ENCODE results near the gene NRIP3. TPM values are rescaled to one million over a fixed set of nuclear protein-coding genes. Genes with fewer than 3 reads are reported as not detected.

Gene NRIP3
- total RNA-seq = 2.7 TPM

DNA sequence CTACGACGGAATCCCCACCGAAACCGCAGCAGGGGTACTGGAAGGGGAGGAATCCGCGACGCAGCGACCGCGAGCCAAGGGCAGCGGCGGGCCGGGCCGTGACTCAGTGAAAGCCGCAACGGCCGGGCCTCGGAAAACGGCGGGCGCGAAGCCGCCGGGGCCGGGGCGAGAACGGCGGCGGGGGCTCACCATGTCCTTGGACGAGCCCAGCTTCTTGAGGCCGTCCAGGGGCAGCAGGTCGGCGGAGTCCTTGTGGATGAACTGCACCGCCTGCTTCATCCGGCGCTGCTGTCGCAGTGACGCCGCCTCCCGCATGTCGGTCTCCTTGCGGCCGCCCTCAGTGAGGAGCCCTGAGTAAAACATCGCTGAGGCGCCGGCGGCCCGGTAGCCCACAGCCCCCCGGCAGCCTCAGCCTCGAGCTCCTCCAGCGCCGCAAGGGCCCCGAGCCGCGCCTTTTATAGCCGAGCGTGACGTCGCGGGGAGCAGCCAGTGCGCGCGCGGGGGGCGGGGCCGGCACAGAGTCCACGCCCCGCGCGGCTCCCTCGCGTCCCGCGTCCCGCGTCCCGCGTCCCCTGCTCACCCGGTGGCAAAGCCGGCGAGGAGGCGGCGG lies at the start of gene NRIP3:
TSS of gene NRIP3 (minus strand) at position 429 of the 610 bp plus-strand sequence. CDS start at position 363, 66 bp downstream.
- DNase-seq (ENCODE audit: low spot score) = peak; percentile 63

DNA sequence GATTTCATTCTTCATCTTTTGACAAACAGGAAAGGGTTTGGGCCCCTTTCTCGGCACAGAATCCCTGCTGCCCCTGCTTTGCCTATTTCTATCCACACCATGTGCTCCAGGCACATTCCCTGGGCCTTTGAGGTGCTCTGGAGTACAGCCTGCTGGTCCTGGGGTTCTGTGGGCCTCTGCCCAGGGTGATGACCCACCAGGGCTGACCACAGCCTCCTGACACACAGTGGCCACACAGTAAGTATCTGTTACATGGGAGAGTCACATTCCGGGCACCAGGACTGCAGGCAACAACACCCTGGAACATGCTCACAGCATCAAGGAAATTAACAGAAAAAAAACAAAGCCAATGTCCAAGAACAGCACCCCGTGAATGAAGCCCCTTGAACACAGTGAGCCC lies 48.5 kb upstream of the NRIP3 start:
- DNase-seq (ENCODE audit: low spot score) = no peak

DNA sequence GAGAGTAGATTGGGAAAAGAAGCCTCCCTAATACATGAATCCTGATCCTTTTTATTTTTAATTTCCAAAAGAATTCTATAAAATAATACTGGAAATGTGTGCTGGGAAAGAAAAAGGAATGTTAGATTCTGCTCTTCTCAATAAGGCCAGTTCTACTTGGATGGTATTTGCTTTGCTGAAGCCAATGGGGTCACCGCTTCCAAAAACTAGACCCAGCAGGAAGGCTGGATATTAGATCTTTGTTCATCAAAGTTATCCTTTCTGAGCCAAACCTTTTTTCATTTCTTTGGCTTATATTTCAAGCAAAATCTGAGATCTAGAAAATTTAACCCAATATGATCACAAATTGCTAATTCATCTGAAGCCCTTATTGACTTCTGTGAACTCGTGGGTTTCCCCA lies 46.2 kb upstream of the NRIP3 start:
- no peak for DNase-seq (ENCODE audit: low spot score)

DNA sequence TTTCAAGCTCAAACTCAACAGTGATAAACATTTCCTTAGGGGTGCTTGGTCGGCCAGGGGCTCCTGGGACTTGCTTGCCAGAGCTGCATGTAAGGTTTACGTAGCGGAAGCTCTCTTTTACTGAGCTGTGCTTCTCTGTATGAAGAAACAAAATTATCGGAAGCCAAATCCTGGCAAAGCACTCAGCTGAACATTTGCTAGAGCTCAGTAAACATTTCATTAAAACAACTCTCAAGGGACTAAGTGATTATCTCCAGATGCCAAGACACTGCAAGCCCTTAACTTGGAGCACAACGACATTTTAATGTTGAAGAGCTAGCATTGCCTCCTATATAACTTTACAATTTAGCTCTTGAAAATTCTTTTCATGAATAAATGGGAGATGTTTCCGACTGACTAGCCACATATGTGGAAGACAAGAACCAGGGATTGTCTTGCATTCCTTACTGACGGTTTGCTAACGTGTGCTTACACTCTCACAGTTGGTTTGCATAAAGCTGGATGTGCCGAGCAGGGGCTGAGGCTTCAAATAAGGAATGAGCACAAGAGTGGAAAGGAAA lies 44.2 kb upstream of the NRIP3 start:
- DNase-seq (ENCODE audit: low spot score) = peak; percentile 37

DNA sequence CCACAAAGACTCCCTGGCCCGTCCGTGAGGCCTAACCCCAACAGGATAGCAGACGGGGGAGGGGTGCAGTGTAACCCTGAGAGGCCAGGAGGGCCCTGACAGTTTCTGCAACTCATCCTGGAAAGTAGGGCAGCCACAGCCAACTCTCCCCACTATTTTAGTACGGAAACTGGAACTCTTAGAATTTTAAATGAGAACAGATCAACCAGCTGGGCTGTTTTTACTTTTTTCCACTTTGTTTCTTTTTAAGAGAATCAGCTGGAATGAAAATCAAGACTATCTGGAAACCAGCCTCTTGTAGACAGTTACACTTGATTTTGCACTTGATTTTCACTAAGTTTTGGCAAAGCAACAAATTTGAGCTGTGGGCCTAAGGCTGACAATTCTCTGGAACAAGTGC lies 42.7 kb upstream of the NRIP3 start:
- peak; percentile 23 for DNase-seq (ENCODE audit: low spot score)

DNA sequence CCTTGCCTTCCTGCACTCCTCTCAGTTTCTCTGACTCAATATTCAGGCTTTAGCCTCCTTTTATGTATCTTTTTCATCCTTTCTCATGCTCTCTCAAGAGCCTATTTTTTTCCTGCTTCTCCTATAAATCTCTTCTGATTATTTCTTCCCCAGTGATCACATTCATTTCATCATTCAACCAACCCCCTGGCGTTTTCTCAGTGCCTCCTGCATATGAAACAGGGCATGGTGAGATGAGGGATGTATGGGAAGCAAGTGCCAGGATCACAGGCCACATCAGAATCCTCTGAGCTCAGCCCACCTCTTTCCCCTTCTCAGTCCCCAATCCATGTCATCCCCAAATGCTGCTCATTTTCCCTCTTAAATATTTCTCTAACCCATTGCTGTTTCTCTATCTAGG lies 38.7 kb upstream of the NRIP3 start:
- DNase-seq (ENCODE audit: low spot score) = no peak

DNA sequence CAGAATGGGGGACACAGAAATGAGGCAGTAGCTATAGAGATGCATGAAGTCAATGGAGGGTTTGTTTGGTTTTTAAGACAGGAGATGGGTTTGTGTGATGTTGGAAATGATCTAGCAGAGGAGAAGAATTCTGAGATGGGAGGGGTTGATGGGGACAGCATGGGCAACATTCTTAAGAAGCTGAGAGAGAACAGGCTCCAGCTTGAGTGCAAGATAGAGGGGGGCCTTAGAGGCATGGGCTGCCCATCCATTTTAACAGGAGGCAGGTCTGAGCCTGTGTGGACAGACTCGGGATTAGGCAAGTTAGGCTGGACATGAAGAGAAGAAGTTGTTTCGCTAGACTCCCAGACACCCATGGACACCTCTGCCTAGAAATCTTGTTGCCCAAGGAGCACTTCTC lies 37.9 kb upstream of the NRIP3 start:
- DNase-seq (ENCODE audit: low spot score) = no peak

DNA sequence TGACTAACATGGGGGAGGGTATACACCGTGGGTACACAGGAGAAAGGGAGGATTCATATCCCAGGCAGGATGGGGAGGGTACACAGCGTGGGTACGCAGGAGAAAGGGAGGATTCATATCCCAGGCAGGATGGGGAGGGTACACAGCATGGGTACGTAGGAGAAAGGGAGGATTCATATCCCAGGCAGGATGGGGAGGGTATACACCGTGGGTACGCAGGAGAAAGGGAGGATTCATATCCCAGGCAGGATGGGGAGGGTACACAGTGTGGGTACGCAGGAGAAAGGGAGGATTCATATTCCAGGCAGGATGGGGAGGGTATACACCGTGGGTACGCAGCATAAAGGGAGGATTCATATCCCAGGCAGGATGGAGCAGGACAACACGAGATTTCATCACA lies 36.6 kb upstream of the NRIP3 start:
- DNase-seq (ENCODE audit: low spot score) = no peak

DNA sequence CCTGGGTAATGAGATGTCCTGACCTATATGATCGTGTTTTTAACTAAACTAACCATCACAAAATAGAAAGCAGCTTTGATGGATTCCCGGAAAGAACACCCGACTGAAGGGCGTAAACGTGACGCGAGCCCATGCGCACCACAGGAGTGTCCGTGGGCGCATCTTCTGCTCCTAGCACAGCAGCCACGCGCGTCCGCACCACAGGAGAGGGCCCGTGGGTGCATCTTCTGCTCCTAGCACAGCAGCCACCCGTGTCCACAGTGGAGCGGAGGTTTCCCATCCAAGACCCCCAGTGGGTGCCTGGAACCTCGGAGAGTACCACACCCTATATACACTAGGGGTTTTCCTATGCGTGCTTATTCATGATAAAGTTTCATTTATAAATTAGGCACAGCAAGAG lies 36.1 kb upstream of the NRIP3 start:
- DNase-seq (ENCODE audit: low spot score) = no peak

DNA sequence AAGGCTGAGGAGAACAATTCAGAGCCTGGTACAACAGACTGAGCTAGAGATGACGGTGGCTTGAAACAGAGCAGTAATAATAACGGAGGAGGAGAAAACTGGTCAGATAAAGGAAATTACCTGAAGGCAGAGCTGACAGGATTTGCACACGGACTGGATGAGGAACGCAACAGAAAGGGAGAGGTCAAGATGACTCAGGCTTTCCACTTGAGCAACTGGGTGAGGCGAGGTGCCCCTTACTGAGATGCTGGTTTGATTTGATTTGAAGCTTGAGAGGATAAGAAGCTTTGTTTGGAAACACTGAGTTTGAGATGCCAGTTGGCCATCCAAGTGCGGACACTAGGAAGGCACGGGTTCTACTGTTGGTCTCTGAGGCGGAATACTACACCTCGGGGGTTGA lies 35.4 kb upstream of the NRIP3 start:
- no peak for DNase-seq (ENCODE audit: low spot score)

DNA sequence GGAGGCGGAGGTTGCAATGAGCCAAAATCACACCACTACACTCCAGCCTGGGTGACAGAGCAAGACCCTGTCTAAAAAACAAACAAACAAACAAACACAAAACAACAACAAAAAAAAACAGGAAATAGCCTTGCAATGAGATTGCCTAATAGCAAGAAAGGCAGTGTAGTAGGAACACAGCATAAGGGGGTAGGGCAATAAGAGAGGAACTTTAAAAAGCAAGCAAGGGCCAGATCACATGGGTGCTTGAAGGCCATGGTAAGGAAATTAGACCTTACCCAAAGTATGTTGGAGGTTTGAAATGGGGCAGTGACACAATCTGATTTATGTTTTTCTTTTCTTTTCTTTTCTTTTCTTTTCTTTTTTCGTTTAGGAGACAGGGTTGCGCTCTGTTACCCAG lies 34.7 kb upstream of the NRIP3 start:
- DNase-seq (ENCODE audit: low spot score) = no peak

DNA sequence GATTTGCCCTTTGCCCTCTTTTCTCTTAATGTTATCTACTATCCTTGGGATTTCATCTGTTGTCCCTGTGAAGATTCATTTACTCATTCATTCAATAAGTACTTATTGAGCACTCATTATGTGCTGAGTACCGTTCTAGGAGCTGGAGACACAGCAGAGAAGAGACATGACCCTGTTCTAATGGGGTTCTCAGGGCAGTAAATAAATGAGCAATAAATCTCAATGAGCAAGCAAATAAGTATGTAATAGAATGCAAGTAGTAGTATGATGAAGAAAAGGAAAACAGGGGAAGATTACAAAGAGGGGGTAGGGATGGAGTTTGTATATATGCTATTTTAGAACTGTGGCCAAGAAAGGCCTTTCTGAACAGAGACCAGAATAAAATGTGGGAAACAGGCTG lies 34.2 kb upstream of the NRIP3 start:
- no peak for DNase-seq (ENCODE audit: low spot score)

DNA sequence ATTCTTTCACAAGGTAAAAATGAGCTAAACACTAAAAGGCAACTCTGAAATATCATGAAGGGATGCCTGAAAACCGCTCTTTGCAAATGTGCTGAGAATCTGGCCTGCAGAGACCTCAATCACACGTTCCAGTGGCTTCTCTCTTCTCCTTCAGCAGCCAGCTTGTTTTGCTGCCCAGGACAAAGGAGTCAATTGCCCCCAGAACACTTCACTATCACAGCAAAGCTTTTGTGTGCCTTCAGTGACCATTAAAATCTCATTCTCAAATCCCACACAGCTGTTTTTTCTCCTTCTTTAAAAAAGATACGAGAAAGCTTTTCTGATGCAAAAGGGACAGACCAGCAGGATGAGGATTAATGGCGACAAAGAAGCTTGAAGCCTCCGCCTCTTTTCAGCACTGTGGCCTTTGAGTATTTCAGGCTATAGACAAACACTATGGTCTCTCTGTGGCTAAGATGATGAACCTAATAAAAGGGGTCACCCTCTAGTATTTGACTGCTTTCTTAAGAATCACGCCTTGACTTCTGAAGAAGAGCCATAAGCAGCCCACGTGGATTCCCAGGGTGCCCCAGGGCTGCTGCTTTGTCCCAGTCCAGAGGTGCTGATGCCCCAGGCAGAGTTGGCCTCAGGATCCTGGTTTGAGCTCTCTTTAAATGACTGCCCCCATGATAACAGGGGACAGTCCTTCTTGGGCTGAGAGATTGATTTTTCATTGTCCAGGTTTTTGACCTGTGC lies 33.4 kb upstream of the NRIP3 start:
- DNase-seq (ENCODE audit: low spot score) = no peak

DNA sequence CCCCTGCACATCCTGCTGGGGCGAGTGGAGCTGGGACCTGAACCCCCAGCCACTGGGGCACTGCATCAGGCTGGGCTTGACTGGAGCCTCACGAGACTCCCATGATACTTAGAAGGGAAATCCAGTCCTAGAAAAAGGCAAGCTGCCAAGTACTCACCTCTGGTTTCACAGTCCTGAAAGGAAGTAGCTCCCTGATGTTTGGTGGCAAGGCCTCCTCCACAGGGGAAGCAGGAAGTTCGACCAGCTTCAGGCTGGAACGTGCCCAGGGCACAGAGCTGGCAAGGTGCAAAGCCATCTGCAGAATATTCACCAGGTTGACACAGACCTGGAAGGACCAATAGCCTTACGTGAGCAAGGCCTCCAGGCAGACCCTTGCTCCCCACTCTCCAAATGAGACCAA lies 26.8 kb upstream of the NRIP3 start:
- no peak for DNase-seq (ENCODE audit: low spot score)

DNA sequence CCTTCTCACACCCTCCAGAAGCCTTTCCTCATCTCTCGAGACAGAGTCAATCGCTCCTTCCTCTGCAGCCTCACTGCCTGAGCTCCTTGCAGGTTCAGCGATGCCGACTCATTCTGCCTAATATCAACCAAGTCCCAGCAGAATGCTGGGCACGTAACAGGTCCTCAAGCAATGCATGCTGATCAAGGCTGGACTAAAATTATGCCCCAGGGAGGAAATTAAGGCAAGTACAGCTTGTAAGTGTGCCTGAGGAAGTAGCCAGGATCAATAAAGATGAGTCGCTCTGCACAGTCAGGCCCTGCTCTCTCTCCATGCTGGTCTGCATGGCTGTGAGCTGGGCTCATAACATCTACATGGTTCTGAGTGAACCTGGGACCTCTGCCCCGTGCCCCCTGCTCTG lies 25.6 kb upstream of the NRIP3 start:
- DNase-seq (ENCODE audit: low spot score) = no peak

DNA sequence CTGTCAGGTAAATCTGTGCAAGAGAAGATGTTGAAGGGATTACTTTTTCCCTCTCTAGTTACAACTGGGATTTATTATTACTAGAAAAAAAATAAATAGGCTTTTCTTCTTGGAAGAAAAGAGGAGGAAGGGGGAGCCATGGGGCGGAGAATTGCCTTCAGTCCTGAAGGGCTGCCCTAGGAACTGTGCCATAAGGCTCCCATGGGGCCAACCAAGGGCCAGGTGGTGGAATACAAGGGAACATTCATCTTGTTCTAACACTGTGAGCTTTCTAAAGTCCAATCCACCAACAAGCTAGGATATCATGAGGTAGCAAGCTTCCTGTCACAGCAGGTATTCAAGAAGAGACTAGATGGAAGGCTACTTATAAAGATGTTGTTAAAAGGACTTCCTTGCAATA lies 24.8 kb upstream of the NRIP3 start:
- no peak for DNase-seq (ENCODE audit: low spot score)

DNA sequence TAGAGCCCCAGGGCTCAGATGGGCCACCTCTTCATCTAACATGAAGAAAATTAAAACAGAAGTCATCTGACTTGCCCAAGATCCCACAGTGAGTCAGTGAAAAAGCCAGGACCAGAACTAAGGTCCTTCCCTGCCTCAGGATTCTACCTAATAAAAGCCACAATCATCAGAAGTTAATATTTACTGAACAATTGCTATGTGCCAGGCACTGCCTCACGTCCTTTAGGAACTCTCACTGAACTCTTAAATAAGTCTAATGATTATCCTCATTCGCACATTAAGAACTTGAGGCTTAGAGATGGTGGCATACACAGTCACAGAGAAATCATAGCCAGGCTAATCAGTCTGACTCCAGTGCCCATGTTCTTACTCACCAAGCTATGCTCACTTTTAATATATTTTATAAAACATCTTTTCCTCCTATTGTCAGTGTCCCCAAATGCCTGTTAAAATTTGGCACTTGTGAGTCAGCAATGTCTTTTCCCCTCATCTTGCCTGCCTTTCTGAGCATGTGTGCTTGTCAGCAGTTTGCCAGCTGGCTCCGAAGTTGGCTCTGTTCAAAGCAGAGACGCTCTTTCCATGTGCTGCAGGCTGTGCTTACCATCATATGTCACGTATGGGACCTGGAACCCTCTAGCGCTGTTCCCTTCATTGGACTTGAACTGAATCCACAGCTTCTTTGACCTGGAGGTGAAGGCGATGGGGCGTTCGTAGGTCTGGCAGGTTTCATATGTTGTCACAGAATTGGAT lies 21.5 kb upstream of the NRIP3 start:
- DNase-seq (ENCODE audit: low spot score) = no peak

DNA sequence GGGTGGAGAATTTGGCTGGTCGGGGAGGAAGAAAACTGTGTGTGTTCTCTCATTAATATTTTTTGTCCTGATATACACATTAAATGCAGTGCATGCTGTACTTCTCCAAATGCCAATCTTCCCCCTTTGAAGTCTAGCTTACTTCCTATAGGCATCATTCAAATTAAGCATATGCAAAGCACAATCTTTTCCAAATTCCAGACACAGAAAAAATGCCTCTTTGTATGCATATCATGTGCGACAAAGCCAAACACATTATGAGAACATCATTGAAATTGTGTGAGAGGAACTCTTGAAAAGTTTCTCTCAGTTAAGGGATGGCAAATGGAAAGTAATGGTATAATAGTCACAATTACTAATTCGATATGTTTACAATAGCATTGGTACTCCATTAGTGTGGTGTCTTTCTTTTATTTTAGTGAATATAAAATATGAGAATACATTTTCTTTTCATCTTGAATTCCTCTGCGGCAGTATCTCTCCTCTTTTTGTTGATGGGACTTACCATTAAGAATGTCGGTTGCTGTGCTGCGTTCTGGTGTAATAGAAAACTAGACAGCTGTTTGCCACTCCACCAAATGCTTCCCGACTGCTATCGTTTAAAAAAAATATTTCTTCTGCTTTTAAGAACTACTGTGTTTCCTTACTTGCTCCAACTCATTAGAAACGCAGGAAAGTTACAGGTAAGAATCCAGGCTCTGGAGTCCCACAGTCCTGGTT lies 19.3 kb upstream of the NRIP3 start:
- no peak for DNase-seq (ENCODE audit: low spot score)

DNA sequence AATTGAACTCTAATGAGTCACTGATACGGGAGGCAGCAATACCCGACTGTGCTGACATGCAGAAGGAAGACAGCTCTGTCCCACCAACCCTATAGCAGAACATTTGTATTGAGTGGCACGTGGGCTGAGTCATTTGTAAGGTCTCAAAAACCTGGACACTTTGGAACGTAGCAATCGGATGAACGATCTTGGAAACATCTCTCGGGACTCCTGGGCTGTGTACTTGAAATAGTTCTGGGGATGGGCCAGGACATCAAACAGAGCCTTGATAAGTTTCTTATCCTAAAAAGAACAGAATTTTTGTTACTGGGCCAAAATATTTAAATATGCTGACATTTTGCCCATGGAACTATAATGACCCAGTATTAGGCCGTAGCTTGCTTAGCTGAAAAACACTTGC lies 17.1 kb upstream of the NRIP3 start:
- no peak for DNase-seq (ENCODE audit: low spot score)

DNA sequence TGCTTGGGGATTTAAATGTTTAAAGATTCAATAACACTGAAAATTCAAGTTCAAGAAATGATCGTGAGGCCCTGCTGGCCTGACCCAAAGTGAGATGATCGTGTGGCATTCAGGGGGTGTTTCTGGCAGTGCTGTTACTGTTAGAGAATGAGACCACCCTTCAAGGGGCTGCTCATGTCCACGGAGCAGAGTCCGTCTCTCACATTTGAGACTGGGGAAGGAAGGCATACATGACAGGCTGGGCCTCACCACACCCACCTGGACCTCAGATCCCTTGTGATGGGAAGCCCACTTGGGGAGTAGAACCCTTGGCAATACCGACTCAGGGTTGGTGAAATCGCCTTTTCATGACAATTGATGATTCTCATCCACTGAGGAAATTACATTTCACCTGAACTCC lies 16.1 kb upstream of the NRIP3 start:
- no peak for DNase-seq (ENCODE audit: low spot score)

DNA sequence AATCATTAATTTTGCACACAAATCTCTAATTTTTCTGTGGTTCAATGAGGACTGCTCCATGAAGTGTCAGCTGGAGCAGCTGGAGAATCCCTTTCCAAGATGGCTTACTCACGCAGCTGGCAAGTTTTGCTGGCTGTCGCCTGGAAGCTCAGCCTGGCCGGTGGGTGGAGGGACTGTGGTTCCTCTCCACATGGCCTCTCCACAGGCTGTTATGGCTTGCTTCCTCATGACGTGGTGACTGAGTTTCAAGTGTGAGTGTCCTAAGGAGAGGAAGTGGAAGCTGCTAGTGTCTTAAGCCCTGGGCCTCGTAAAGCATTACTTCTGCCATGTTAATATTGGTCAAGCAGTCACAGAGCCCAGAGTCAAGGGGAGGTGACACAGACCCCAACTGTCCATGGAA lies 14.0 kb upstream of the NRIP3 start:
- peak; percentile 60 for DNase-seq (ENCODE audit: low spot score)

All from mucosa of gallbladder (tissue), 1 donor.